ENCODE measurements around the gene SLC44A3. TPM values are rescaled to one million over a fixed set of nuclear protein-coding genes. Genes with fewer than 3 reads are reported as not detected.
"Not testable (repeated sequence)": the region's sequence is repeated elsewhere in the genome, so short reads cannot be mapped to it uniquely, and the experiment has no call there.

The SLC44A3 gene
- total RNA-seq, 1 donor from 2014 or later, result 2.2 TPM

DNA sequence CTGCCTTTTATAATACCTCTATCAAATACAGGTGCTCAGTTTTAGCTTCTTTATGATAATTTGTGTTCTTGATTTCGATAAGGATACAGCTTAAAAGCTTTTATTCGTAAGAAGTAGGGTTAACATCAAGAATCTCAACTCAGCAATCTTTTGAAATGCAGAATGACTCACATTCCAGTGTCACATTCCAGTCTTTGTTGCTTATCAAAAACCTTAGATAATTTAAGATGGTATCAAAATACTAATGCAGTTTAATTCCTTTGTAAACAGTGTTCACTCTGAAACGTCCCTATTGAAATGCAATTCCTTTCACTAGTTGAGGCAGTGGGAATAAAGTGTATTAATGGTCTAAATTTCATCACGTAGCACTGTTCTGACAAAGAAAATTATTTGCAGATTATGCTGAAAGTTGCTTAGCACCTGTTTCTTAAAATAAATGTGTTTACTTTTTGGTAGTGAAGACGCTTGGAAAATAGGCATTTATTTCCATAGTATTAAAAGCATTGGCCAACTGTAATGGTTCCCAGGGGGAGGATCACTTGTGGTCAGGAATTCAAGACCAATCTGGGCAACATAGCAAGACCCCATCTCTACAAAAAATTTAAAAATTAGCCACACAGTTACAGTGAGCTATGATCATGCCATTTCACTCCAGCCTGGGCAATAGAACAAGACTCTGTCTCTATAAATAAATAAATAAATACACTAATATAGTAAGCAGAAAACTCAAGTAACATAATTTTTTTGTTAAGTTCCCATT is 116.9 kb downstream of the SLC44A3 start:
- DNase-seq, result no peak

DNA sequence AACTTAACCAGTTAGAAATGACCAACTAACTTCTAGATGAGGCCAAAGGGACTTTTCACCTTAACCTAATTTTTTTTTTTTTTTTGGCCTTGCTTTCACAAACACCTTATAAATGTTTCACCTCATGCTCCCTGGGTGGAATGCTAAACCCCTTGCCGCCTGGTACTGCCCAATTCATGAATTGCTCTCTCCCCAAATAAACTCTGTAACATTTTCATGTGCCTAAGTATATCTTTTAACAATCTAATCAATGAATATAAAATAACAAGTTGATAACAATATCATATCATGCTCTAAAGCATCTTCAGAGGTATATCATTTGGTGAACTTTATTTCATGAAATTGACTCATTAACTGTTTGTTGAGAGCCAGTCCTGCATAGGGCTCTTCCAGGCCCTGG is 117.7 kb downstream of the SLC44A3 start:
- no peak for DNase-seq

DNA sequence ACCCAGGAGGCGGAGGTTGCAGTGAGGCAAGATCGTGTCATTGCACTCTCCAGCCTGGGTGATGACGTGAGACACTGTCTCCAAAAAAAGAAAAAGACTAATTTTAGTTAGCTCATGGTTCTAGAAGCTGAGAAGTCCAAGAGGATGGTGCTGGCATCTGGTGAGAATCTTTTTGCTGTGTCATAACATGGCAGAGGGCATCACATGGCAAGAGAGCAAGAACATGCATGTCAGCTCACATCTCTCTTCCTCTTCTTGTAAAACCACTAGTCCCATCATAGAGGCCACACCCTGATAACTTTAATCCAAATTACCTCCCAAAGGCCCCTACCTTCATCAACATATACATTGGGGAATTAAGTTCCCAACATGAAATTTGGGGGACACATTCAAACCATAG is 120.6 kb downstream of the SLC44A3 start:
- DNase-seq, result no peak

DNA sequence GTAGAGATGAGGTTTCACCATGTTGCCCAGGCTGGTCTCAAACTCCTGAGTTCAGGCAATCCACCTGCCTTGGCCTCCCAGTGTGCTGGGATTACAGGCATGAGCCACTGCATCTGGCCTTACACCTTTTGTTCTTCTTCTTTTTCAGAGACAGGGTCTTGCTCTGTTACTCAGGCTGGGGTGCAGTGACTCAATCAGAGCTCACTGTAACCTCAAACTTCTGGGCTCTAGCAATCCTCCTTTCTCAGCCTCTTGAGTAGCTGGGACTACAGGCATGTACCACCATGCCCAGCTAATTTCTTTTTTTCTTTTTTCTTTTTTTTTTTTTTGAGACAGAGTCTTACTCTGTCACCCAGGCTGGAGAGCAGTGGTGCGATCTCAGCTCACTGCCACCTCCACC is 121.3 kb downstream of the SLC44A3 start:
- not testable (repeated sequence) for DNase-seq

DNA sequence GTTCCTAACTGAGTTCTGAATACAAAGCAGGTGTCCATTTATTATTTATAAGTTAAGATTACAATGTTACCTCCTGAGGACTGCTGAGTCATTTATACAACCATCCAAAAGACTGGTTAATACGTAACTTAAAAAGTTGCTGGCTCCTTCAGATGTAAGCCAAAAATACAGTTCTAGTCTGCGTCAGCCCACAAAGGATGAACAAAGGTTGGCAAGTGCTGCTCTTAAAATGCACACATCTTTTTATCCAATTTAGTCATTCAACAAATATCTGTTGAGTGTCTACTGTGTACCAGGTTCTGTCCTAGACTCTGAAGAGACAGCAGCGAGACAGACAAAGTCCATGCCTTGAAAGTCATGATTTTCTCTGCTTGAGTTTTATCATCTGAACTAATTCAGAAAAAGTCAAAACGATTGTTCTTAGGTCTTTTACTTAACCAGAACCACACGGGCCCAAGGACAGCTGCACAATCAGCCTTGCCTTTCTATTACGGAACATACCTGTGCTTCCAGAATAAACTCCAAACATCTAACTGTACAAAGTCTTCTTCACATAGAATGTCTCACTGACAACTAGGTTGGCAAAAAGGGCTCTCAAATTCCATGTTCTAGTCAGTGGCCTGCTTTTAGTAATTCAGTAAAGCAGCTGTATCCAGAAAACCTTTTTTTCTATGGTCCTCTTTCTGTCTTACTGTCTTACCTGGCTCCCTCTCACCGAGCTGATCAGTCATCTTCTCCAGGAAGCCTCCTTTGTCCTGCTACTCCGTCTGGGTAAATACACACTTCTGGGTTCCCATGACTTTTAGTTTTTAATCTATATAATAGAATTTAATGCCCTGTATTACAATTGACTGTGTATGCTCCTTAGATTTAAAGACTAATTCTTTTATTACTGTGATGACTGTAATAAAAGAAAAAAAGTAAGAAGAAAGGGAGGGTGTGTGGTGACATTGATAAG is 122.3 kb downstream of the SLC44A3 start:
- no peak for DNase-seq

Other genes with a start within 250 kb of the SLC44A3 start
- gene CNN3, start 106.8 kb downstream of the SLC44A3 start, total RNA-seq, result 199 TPM